Measurements from ENCODE around the gene MROH9.

GRCh38 chr1:171081314-171081753 lies 146.0 kb downstream of the MROH9 start:
- TF ChIP-seq SREBF2 (CRISPR knock-in tag; IDR thresholded peaks at IDR 0.05) (no peak), CHD2 (IDR thresholded peaks at IDR 0.05; ENCODE audit: low read depth, low read length) (no peak), CTCF (IDR thresholded peaks at IDR 0.05 in 2 of 3, conservative IDR thresholded peaks at IDR 0.05 in 1 of 3; ENCODE audit: insufficient read depth in 2 of 3, low read depth in 1 of 3, low read length in 3 of 3) (no peak; a peak in 1 of 6 replicates), NFE2L1 (tag; IDR thresholded peaks at IDR 0.05; ENCODE audit: borderline replicate concordance, low read depth) (no peak), MIER1 (IDR thresholded peaks at IDR 0.05; ENCODE audit: low read depth) (no peak), ZNF175 (CRISPR knock-in tag; IDR thresholded peaks at IDR 0.05; ENCODE audit: low read depth) (no peak), RFX5 (IDR thresholded peaks at IDR 0.05; ENCODE audit: low read depth, low read length) (no peak), HNRNPK (IDR thresholded peaks at IDR 0.05; ENCODE audit: low read depth, low read length, poor library complexity, severe bottlenecking) (no peak)

Data from K562 (cell line).